ENCODE measurements around the gene MAP1B. TPM values are rescaled to one million over a fixed set of nuclear protein-coding genes. Genes with fewer than 3 reads are reported as not detected.

MAP1B gene
- total and polyA plus RNA-seq, 9 of the 15 experiments (the other 6 are each of a cell fraction or from before 2014, with no cell fraction given) = 5.2 to 66.1 (median 17.3) TPM

- no peak for TF ChIP-seq RNF219 (CRISPR knock-in tag; IDR thresholded peaks at IDR 0.05)
- TF ChIP-seq KDM4B (IDR thresholded peaks at IDR 0.05; ENCODE audit: borderline replicate concordance in 2 of 2, low read depth in 1 of 2) = no peak
- no peak for TF ChIP-seq BCL6 (CRISPR knock-in tag; IDR thresholded peaks at IDR 0.05)
- TF ChIP-seq USF1 (CRISPR knock-in tag; IDR thresholded peaks at IDR 0.05) = no peak
- peak; percentile 98 for TF ChIP-seq MTA3 (IDR thresholded peaks at IDR 0.05; ENCODE audit: borderline replicate concordance)
- TF ChIP-seq NR4A1 (CRISPR knock-in tag; IDR thresholded peaks at IDR 0.05) = no peak
- TF ChIP-seq NR4A1 (tag; IDR thresholded peaks at IDR 0.05) = no peak
- TF ChIP-seq ELF4 (CRISPR knock-in tag; IDR thresholded peaks at IDR 0.05) = no peak
- no peak for TF ChIP-seq THAP7 (CRISPR knock-in tag; IDR thresholded peaks at IDR 0.05)
- TF ChIP-seq ETS2 (tag; IDR thresholded peaks at IDR 0.05; ENCODE audit: borderline replicate concordance, poor library complexity, severe bottlenecking) = no peak
- TF ChIP-seq HCFC1 (IDR thresholded peaks at IDR 0.05; ENCODE audit: low read depth, low read length) = peak; percentile 27; the same call in 1 of the 2 replicates
- no peak for TF ChIP-seq CBX2 (IDR thresholded peaks at IDR 0.05; ENCODE audit: insufficient read depth, low read length, poor library complexity, severe bottlenecking)
Measured at GRCh38 chr5:72108202-72109061, 1.2 kb downstream of the MAP1B start (continued).

Measured in K562 (cell line).